ENCODE results near the gene FAM162A. TPM values are rescaled to one million over a fixed set of nuclear protein-coding genes. Genes with fewer than 3 reads are reported as not detected.

The FAM162A gene
- total RNA-seq, 4 donors from 2014 or later: 32.7 to 46.5 (median 43.7) TPM

DNA sequence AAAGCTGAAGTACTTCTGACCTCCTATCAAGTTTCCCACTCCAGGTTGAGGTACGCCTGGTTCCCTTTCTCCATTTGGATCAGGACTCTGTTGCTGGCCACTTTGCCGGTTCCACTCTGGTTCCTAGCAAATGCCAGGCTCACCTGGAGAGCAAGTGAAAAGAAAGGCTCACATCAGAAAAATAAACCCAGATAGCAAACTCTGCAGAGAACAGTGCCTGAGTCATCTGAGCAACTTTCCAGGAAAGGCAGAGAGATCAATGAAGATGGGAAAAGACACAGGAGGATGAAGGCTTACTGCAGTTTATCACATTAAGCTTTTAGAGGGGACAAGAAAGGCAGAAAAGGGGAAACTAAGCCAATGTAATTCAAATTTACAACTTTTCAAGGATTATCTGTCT is 73.7 kb downstream of the FAM162A start:
- 94% methylated on average over 2 of the region's 2 CpGs; no CpG with 5 or more reads in 1 of the 2 donors for WGBS, 2 donors (ENCODE audit: low coverage in 1 of 2)
- no peak for TF ChIP-seq POLR2AphosphoS5 (IDR thresholded peaks at IDR 0.05)
- TF ChIP-seq POLR2A (IDR thresholded peaks at IDR 0.05): no peak
- TF ChIP-seq CTCF (IDR thresholded peaks at IDR 0.05): no peak
- TF ChIP-seq EP300 (IDR thresholded peaks at IDR 0.05): no peak
- Histone ChIP-seq H3K9me3 (no peaks in the 10 kb centered on the region), H3K36me3 (peaks cover 0 to 85% of the 10 kb centered on the region in 2 donors), H3K27ac (no peak overlapping the region), H3K4me3 (no peak overlapping the region), H3K4me1 (no peaks in the 10 kb centered on the region), H3K27me3 (no peaks in the 10 kb centered on the region)
- no peak for ATAC-seq

DNA sequence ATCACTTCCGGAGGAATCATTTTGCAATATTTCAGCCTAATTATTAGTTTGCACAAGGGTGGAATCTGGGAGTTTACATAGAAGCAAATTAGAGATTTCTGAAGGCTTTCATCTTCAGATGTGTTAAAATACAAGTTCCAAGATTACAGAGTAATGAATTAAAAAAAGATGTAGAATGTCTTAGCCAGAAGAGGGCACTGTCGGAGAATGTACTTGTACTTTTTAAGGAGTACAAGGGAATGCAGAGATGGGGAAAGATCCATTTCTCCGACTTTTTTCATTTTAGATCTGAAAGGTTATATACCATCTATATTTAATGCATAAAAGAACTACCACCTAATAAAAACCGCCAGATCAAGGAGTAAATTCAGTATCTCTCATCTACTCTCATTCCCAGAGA is 75.0 kb downstream of the FAM162A start:
- H3K27me3 ChIP-seq: no peaks in the 10 kb centered on the region
- ATAC-seq: peak; percentile 50
- no peak overlapping the region for H3K27ac ChIP-seq
- H3K4me1 ChIP-seq: no peaks in the 10 kb centered on the region
- 30 to 48% methylated on average over 3 to 4 of the region's 4 CpGs for WGBS, 2 donors (ENCODE audit: low coverage in 1 of 2)
- H3K4me3 ChIP-seq: no peak overlapping the region
- TF ChIP-seq POLR2A (IDR thresholded peaks at IDR 0.05) (no peak), EP300 (IDR thresholded peaks at IDR 0.05) (no peak), CTCF (IDR thresholded peaks at IDR 0.05) (peak in 3 of 4 experiments; percentile 8 to 37 (median 35)), POLR2AphosphoS5 (IDR thresholded peaks at IDR 0.05) (no peak)
- peaks cover 0 to 86% of the 10 kb centered on the region in 2 donors for H3K36me3 ChIP-seq
- no peaks in the 10 kb centered on the region for H3K9me3 ChIP-seq

DNA sequence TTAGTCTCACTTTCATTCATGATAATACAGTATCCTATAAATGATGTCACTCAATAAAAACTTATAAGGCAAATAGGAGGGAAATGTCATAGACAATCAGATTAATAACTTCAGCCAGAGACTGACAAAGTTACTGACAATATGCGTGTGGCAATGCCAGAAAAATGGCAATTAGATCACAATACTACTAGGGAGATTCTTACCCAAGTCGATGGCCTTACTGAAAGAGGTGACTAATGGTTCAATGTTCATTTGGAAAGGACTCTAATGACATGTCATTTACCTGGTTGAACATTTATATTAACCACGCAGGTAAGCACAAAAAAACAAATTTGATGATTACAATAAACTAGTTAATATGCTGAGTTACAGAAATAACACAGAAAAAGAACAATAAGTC is 77.8 kb downstream of the FAM162A start:
- Histone ChIP-seq H3K4me1 (no peaks in the 10 kb centered on the region), H3K27me3 (no peaks in the 10 kb centered on the region), H3K9me3 (no peaks in the 10 kb centered on the region), H3K27ac (no peak overlapping the region), H3K4me3 (no peak overlapping the region), H3K36me3 (peaks cover 0 to 91% of the 10 kb centered on the region in 2 donors)
- no peak for TF ChIP-seq POLR2AphosphoS5 (IDR thresholded peaks at IDR 0.05)
- no peak for ATAC-seq
- 76 to 86% methylated on average over 2 to 3 of the region's 3 CpGs for WGBS, 2 donors (ENCODE audit: low coverage in 1 of 2)

Small RNAs within 50 kb of the gene (small RNA-seq; reads per million reads assigned to genes)
- gene AC083798.1: 0 reads per million in 4 donors

Other genes with a start within 250 kb of the FAM162A start
- gene CASR, start 200.5 kb upstream of the FAM162A start, total RNA-seq: under 1 TPM in 1 of 4 donors, not detected in 3; 0.04 TPM
- 10 to 100 TPM in 1 of 4 donors, 1 to 10 TPM in 2, under 1 TPM in 1; 0.69 to 95.6 (median 5.3) TPM for gene CSTA, start 58.9 kb upstream of the FAM162A start, total RNA-seq
- gene MIX23, start 951 bp upstream of the FAM162A start, total RNA-seq: 10 to 100 TPM in 3 of 4 donors, 1 to 10 TPM in 1; 8.2 to 23.8 (median 16.1) TPM
- gene WDR5B, start 31.9 kb downstream of the FAM162A start, total RNA-seq: 1 to 10 TPM; 3.7 to 7.5 (median 4.1) TPM
- gene KPNA1, start 130.8 kb downstream of the FAM162A start, total RNA-seq: 10 to 100 TPM; 39.8 to 61.3 (median 41.3) TPM
- 10 to 100 TPM; 21.0 to 28.6 (median 24.0) TPM for gene PARP9, start 180.1 kb downstream of the FAM162A start, total RNA-seq
- gene DTX3L, start 180.2 kb downstream of the FAM162A start, total RNA-seq: 10 to 100 TPM; 23.7 to 24.6 (median 24.2) TPM
- gene PARP15, start 193.5 kb downstream of the FAM162A start, total RNA-seq: 1 to 10 TPM in 2 of 4 donors, under 1 TPM in 1, not detected in 1; 0.42 to 2.7 (median 1.1) TPM

Data from gastroesophageal sphincter (tissue), 4 donors.